Epithelial cell of proximal tubule (primary cell): Measurements from ENCODE around the gene HCFC1R1. TPM values are rescaled to one million over a fixed set of nuclear protein-coding genes. Genes with fewer than 3 reads are reported as not detected.
A peak's percentile ranks its signal among the peaks of the same experiment; 100 is the strongest.

Experiments
- DNase-seq: peaks from one replicate; pipeline ENCODE4 v3.0.0-alpha.2; 2011; ENCODE audit warnings: low read depth
- H3K4me3 ChIP-seq: 2 replicates; pipeline ENCODE4 v1.5.1; 2011; ENCODE audit warnings: low read depth, mild to moderate bottlenecking, low read length
- CTCF ChIP-seq: conservative IDR thresholded peaks from 2 replicates; pipeline ENCODE4 v1.5.1; 2012; ENCODE audit warnings: low read depth, mild to moderate bottlenecking, low read length
- total RNA-seq: library from RNA; depleted of rRNA; stranded (reverse); fragments of >200 nt; gene quantifications from 2 replicates; pipeline ENCODE4 v1.2.3, GENCODE V29; 2015

The HCFC1R1 gene
- total RNA-seq, 1 donor from 2014 or later = 39.0 TPM

DNA sequence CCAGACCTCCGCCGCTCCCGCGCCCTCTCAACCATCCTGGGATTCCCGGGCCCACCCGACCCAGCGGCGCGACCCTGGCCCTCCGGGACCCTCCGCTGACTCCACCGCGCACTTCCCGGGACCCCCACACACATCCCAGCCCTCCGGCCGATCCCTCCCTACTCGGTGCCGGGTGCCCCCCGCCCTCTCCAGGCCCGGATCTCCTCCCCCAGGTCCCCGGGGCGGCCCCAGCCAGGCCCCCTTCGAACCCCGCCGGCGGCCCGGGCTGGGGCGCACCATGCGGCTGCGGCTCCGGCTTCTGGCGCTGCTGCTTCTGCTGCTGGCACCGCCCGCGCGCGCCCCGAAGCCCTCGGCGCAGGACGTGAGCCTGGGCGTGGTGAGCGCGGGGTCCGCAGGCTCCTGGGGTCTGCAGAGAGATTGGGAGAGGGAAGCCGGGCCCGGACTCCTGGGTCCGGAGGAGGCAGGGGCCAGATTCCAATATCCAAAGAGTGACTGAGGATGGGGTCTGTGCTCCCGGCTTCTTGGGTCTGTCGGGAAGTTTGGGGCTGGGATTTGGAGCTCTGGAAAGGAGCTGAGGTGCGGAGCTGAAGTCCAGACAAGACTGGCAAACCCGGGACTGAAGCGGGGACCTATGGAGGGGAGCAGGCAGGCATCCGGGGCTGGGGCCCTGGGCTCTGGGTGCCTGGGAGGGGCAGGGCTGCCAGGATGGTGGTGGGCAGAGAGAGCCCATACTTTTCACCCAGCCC is 23.1 kb upstream of the HCFC1R1 start:
- TF ChIP-seq CTCF = no peak
- no peak for DNase-seq
- H3K4me3 ChIP-seq = no peak overlapping the region

- H3K4me3 ChIP-seq = peak within 1 kb of the TSS; percentile 32
- no peak for TF ChIP-seq CTCF
- no peak for DNase-seq
Measured at GRCh38 chr16:3045758-3046640, 22.3 kb upstream of the HCFC1R1 start, which contains the start of gene MMP25. Gene MMP25 (plus strand): TSS chr16:3046561. CDS start chr16:3046918, 357 bp downstream.

GRCh38 chr16:3044708-3045107 is 21.0 kb upstream of the HCFC1R1 start:
- no peak for TF ChIP-seq CTCF
- no peak for DNase-seq

GRCh38 chr16:3042376-3042775 is 18.6 kb upstream of the HCFC1R1 start:
- TF ChIP-seq CTCF = no peak
- DNase-seq = no peak
- no peak overlapping the region for H3K4me3 ChIP-seq

More at GRCh38 chr16:3044708-3045107, 21.0 kb upstream of the HCFC1R1 start:
- no peak overlapping the region for H3K4me3 ChIP-seq

DNA sequence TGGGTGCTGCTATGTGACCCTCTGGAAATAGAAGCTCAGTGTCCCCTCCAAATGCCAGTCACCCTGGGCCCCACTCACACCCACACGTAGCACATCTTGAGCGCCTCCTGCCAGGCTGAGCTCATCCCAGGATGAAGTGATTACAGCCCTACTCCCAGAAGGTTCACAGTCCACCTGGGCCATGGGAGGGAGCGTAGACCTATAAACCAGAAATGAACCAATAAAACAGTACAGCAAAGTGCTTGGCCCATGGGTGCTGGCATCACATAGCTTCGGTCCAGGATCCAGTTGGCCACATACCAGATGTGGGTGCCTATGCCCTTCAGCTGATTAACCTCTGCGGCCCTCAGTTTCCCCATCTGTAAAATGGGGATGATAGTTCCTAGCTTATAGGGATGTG is 15.2 kb upstream of the HCFC1R1 start:
- no peak for DNase-seq

DNA sequence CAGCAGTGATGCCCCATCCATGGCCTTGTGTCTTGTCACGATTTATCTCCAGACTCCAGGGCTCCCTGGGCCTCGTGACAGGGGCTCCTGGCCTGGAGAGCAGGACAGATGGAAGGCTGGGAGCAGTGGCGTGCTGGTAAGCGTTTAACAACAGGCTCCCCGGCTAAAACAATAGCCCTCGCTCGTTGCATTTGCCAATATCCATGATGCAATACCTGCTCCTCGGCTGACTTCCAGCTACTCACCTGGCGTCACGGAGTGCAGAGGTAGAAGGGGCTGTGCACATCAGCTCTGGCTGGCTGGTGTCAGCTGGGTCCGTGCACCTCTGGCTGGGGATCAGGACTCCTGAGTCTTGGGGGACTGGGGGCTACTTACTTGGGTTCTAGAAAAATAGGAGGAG is 14.5 kb upstream of the HCFC1R1 start:
- TF ChIP-seq CTCF = no peak
- DNase-seq = no peak
- H3K4me3 ChIP-seq = no peak overlapping the region

More for the DNA sequence above, 15.2 kb upstream of the HCFC1R1 start:
- no peak for TF ChIP-seq CTCF
- no peak overlapping the region for H3K4me3 ChIP-seq
